Measurements from ENCODE around the gene ACTN1.

DNA sequence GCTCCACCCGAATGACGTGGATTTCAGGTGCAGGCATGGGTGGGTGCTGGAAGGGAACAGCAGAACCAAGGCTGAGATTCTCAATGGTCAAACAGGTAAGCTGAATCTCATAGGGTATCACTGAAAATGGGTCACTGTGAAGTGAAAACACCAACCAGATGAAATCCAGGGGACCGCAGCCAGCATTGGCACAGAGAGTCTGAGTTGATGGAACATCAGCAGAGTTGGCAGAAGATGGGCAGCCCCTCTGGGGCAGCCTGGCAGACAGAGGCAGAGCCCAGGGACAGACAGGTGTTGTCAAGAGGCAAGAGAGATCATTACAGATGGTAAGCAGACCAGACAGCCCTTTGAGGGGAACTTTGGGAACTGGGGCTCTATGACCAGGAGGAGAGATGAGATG is 48.0 kb downstream of the ACTN1 start:
- TF ChIP-seq ZNF274 (IDR thresholded peaks at IDR 0.05; ENCODE audit: low read depth, low read length): no peak
- no peak for TF ChIP-seq YY1 (IDR thresholded peaks at IDR 0.05; ENCODE audit: insufficient read depth, insufficient read length)

Data from NT2/D1 (cell line).